SK-N-SH treated with all-trans-retinoic acid at 6 μM for 48 hours (cell line): ENCODE results near the gene SRGAP1.

Experiments
- CSDC2 ChIP-seq: fragments of 250-450 bp; sonication (Bioruptor Pico); IDR thresholded peaks from 2 replicates; pipeline ENCODE4 v1.5.0; 2020; ENCODE audit warnings: mild to moderate bottlenecking, moderate library complexity
- ZFP3 ChIP-seq: fragments of 250-450 bp; sonication (Bioruptor Pico); IDR thresholded peaks from 2 replicates; pipeline ENCODE4 v1.5.0; 2020; ENCODE audit warnings: mild to moderate bottlenecking, moderate library complexity
- TF ChIP-seq, protein P1 (sequence below): fragments of 250-450 bp; sonication (Bioruptor Pico); IDR thresholded peaks from 2 replicates; pipeline ENCODE4 v1.8.0; 2020; ENCODE audit warnings: mild to moderate bottlenecking, moderate library complexity, borderline replicate concordance

DNA sequence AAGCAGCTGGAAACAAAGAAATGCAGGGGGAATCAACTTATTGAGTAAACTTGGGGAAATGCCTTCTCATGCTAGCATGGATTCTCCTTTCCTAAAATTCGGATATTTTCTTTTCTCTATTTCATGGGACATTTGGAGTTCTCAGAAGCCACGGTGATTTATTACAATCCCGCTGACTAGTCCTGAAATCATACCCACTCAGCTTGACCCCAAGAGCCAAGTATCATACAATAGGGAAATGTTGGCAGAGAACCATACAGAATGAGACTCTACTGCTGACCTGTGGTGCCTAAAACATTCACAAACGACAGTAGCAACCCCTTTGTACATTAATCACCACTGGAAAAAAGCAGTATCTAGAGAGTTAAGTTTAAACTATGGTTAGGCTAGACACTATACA is 265.2 kb downstream of the SRGAP1 start:
- TF ChIP-seq ZFP3 (no peak), CSDC2 (CRISPR knock-in tag) (no peak)
- TF ChIP-seq, protein P1, sequence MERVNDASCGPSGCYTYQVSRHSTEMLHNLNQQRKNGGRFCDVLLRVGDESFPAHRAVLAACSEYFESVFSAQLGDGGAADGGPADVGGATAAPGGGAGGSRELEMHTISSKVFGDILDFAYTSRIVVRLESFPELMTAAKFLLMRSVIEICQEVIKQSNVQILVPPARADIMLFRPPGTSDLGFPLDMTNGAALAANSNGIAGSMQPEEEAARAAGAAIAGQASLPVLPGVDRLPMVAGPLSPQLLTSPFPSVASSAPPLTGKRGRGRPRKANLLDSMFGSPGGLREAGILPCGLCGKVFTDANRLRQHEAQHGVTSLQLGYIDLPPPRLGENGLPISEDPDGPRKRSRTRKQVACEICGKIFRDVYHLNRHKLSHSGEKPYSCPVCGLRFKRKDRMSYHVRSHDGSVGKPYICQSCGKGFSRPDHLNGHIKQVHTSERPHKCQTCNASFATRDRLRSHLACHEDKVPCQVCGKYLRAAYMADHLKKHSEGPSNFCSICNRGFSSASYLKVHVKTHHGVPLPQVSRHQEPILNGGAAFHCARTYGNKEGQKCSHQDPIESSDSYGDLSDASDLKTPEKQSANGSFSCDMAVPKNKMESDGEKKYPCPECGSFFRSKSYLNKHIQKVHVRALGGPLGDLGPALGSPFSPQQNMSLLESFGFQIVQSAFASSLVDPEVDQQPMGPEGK, result no peak
